ENCODE results near the gene DNAJC1. TPM values are rescaled to one million over a fixed set of nuclear protein-coding genes. Genes with fewer than 3 reads are reported as not detected.

DNAJC1 gene
- total and polyA plus RNA-seq, 11 donors: 9.5 to 68.4 (median 14.1) TPM

DNA sequence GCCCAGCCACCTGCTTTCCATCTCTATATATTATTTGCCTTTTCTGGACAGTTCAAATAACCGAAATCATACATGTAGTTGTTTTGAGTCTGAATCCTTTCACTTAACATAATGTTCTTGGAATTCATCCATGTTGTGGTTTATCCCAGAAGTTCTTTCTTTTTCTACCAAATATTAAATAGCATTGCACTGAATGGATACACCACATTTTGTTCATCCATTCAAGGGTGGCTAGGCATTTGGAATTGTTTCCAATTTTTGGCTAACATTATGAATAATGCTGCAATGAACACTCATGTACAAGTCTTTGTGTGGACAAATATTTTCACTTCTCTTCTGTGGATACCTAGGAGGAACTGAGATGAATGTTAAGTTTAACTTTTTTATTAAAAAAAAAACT lies 18.0 kb downstream of the DNAJC1 start:
- Histone ChIP-seq H3K4me1 (peaks cover 0 to 12% (median 2%) of the 10 kb centered on the region in 12 donors), H3K9me3 (peaks cover 0 to 9% (median 2%) of the 10 kb centered on the region in 12 donors), H3K27ac (no peak overlapping the region), H3K4me3 (no peak overlapping the region), H3K27me3 (no peaks in the 10 kb centered on the region), H3K36me3 (no peaks in the 10 kb centered on the region)
- no peak for ATAC-seq
- TF ChIP-seq, protein P1, sequence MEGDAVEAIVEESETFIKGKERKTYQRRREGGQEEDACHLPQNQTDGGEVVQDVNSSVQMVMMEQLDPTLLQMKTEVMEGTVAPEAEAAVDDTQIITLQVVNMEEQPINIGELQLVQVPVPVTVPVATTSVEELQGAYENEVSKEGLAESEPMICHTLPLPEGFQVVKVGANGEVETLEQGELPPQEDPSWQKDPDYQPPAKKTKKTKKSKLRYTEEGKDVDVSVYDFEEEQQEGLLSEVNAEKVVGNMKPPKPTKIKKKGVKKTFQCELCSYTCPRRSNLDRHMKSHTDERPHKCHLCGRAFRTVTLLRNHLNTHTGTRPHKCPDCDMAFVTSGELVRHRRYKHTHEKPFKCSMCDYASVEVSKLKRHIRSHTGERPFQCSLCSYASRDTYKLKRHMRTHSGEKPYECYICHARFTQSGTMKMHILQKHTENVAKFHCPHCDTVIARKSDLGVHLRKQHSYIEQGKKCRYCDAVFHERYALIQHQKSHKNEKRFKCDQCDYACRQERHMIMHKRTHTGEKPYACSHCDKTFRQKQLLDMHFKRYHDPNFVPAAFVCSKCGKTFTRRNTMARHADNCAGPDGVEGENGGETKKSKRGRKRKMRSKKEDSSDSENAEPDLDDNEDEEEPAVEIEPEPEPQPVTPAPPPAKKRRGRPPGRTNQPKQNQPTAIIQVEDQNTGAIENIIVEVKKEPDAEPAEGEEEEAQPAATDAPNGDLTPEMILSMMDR (IDR thresholded peaks at IDR 0.05): no peak
- TF ChIP-seq POLR2A (IDR thresholded peaks at IDR 0.05): no peak
- 92 to 100% (median 97%) methylated on average over 1 of the region's 1 CpG for WGBS, 4 donors
- DNase-seq: no peak
- intact Hi-C loops (cut with DNase I): no loop called here

DNA sequence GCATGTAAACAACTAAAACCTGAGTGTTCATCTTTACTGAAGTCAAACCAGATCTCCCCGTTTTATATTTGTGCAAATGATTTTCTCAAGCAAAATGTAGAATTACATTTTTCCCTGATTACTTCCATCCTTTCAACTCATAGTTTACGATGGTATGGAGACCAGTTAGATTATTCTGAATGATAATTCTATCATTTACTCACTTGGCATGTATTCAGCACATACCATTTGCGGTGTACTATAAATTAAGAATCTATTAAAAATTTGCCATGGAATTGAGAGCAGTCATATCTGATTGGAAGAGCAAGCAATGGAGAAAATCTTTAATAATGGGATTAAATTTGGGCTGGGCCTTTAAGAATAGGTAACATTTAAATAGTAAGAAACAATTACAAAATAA lies 22.4 kb downstream of the DNAJC1 start:
- peaks cover 0 to 1% (median 0%) of the 10 kb centered on the region in 12 donors for H3K9me3 ChIP-seq
- WGBS, 4 donors: 77 to 94% (median 89%) methylated on average over 3 of the region's 3 CpGs
- no peaks in the 10 kb centered on the region for H3K36me3 ChIP-seq
- intact Hi-C loops (cut with DNase I): no loop called here
- peaks cover 0 to 23% (median 6%) of the 10 kb centered on the region in 12 donors for H3K4me1 ChIP-seq
- no peak overlapping the region for H3K27ac ChIP-seq
- TF ChIP-seq POLR2A (IDR thresholded peaks at IDR 0.05): no peak
- TF ChIP-seq, protein P1 (IDR thresholded peaks at IDR 0.05): no peak
- no peak overlapping the region for H3K4me3 ChIP-seq
- H3K27me3 ChIP-seq: no peaks in the 10 kb centered on the region
- ATAC-seq (no peak), DNase-seq (no peak)

DNA sequence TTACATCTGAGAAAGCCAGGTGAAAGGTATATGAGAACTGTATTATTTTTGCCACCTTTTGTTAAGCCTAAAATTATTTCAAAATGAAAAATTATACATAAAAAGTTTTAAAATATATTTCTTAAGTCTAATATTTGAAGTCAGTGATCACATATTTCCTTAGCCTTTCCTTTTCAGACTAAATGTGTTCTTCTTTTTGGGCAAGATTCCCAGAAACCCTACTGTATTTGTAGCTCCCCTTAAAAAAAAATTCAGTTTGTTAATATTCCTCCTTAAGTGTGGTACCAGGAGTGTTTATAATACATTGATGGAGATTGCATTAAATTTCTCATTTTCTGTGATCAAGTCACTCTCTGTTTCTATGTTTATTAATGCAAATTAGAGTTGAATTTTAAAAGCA lies 22.8 kb downstream of the DNAJC1 start:
- no peak for TF ChIP-seq POLR2A (IDR thresholded peaks at IDR 0.05)
- TF ChIP-seq, protein P1 (IDR thresholded peaks at IDR 0.05): no peak
- Histone ChIP-seq H3K4me1 (peaks cover 0 to 23% (median 6%) of the 10 kb centered on the region in 12 donors), H3K36me3 (no peaks in the 10 kb centered on the region), H3K27ac (no peak overlapping the region), H3K27me3 (no peaks in the 10 kb centered on the region), H3K9me3 (no peaks in the 10 kb centered on the region), H3K4me3 (no peak overlapping the region)
- DNase-seq: no peak
- no peak for ATAC-seq
- intact Hi-C loops (cut with DNase I): no loop called here

DNA sequence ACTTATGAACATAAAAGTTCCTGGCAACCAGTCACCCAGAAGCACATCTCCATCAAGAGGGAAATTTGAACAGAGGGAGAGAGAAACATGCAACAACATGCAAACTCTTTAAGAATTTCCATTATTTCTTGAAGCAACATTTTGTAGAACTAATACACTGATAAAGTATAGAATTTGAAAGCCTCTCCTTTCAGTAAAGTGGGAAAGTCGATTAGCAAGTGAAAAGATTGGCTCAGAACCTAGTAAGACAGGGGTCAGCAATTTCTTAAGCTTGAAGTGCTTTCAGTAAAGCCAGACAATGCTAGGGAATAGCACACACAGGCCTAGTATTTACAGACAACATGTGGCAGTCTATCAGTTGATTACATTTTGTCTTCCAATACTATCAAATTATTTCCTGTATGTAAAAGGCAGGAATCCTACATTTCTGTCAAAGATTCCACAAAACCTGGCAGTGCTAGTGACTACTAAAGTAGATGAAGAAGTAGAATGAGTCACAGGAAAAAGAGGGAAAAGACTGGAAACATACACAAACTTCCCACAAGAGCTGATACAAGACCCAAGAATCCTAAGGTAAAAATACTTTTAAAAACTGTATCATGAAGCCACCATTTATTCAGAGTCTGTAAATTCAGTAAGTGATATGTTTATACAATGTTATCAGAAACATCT lies 25.2 kb downstream of the DNAJC1 start:
- no peaks in the 10 kb centered on the region for H3K36me3 ChIP-seq
- no peak for ATAC-seq
- H3K27me3 ChIP-seq: no peaks in the 10 kb centered on the region
- peaks cover 0 to 23% (median 6%) of the 10 kb centered on the region in 12 donors for H3K4me1 ChIP-seq
- no peak for DNase-seq
- 8 to 20% (median 12%) methylated on average over 1 of the region's 1 CpG for WGBS, 4 donors
- no peaks in the 10 kb centered on the region for H3K9me3 ChIP-seq
- intact Hi-C loops (cut with DNase I): no loop called here
- no peak overlapping the region for H3K27ac ChIP-seq
- TF ChIP-seq, protein P1 (IDR thresholded peaks at IDR 0.05): no peak
- no peak for TF ChIP-seq POLR2A (IDR thresholded peaks at IDR 0.05)
- H3K4me3 ChIP-seq: no peak overlapping the region
